ENCODE data around the gene CIAO3. TPM values are rescaled to one million over a fixed set of nuclear protein-coding genes. Genes with fewer than 3 reads are reported as not detected.
A peak's percentile ranks its signal among the peaks of the same experiment; 100 is the strongest.

The CIAO3 gene
- total RNA-seq, 4 donors from 2014 or later, result 35.2 to 110 (median 52.0) TPM

GRCh38 chr16:685967-686366 lies 54.8 kb downstream of the CIAO3 start:
- no peaks in the 10 kb centered on the region for H3K9me3 ChIP-seq
- peaks cover 73% of the 10 kb centered on the region for H3K4me1 ChIP-seq
- no peaks in the 10 kb centered on the region for H3K27me3 ChIP-seq
- WGBS, result 80% methylated on average over 3 of the region's 10 CpGs
- H3K36me3 ChIP-seq, result peaks cover 32% of the 10 kb centered on the region
- no peak overlapping the region for H3K27ac ChIP-seq
- DNase-seq (ENCODE audit: low spot score in 2 of 2), result no peak
- no peak overlapping the region for H3K4me3 ChIP-seq
- TF ChIP-seq POLR2AphosphoS5 (IDR thresholded peaks at IDR 0.05) (no peak), EP300 (IDR thresholded peaks at IDR 0.05) (no peak), CTCF (IDR thresholded peaks at IDR 0.05) (no peak), POLR2A (IDR thresholded peaks at IDR 0.05) (no peak)

GRCh38 chr16:684961-685696 lies 55.7 kb downstream of the CIAO3 start:
- Histone ChIP-seq H3K27me3 (no peaks in the 10 kb centered on the region), H3K4me3 (peak overlapping the region; percentile 68), H3K27ac (no peak overlapping the region), H3K4me1 (peaks cover 69% of the 10 kb centered on the region), H3K36me3 (peaks cover 32% of the 10 kb centered on the region), H3K9me3 (no peaks in the 10 kb centered on the region)
- no peak for DNase-seq (ENCODE audit: low spot score in 2 of 2)
- TF ChIP-seq CTCF (IDR thresholded peaks at IDR 0.05), result no peak
- TF ChIP-seq POLR2A (IDR thresholded peaks at IDR 0.05), result no peak
- TF ChIP-seq EP300 (IDR thresholded peaks at IDR 0.05), result no peak
- no peak for TF ChIP-seq POLR2AphosphoS5 (IDR thresholded peaks at IDR 0.05)
- 83% methylated on average over 46 of the region's 61 CpGs for WGBS

DNA sequence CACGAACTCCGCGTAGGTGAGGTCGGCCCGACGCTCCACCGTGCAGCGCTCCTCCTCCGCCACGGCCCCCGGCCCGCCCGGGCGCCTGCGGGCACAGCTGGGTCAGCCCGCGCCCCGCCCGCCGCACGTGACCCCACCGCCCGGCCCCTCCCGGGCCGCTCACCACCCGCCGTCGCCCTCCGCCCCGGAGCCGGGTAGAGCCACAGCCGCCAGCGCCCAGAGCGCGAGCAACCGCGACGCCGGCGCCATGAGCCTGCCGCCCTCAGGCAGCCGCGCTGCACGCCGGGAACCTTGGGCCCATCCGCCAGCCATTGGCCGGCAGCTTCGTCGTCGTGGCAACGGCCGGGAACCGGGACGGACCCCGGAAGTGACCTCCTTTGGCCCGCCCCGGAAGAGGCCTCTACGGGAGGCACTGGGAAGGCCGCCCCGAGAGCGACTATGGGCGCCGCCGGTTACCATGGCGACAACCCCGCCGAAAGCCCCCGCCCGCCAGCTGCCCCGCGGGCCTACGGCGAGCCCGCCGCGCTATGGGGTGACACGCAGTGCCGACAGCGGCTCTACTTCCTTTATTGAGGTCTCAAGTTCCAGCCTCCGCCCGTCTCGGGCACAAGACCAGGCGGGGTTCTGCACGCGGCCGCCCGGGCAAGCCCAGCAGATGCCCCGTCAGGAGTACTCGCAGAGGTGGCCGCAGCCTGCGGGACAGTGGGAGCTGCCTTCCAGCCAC lies 56.6 kb downstream of the CIAO3 start, which contains the start of gene JMJD8:
TSS of gene JMJD8 (minus strand) at position 264 of the 724 bp plus-strand sequence. CDS start at position 249, 15 bp downstream.
- Histone ChIP-seq H3K4me1 (peaks cover 72% of the 10 kb centered on the region), H3K9me3 (no peaks in the 10 kb centered on the region), H3K36me3 (peaks cover 32% of the 10 kb centered on the region), H3K27me3 (no peaks in the 10 kb centered on the region), H3K27ac (peak within 1 kb of the TSS; percentile 82), H3K4me3 (peak within 1 kb of the TSS; percentile 68)
- no CpG with 5 or more reads among the region's 91 CpGs for WGBS
- peak; percentile 98 for DNase-seq (ENCODE audit: low spot score in 2 of 2)
- no peak for TF ChIP-seq EP300 (IDR thresholded peaks at IDR 0.05)
- no peak for TF ChIP-seq CTCF (IDR thresholded peaks at IDR 0.05)
- TF ChIP-seq POLR2AphosphoS5 (IDR thresholded peaks at IDR 0.05), result peak in 2 of 3 donors; percentile 36 to 95
- TF ChIP-seq POLR2A (IDR thresholded peaks at IDR 0.05), result peak in 1 of 2 donors; percentile 40

DNA sequence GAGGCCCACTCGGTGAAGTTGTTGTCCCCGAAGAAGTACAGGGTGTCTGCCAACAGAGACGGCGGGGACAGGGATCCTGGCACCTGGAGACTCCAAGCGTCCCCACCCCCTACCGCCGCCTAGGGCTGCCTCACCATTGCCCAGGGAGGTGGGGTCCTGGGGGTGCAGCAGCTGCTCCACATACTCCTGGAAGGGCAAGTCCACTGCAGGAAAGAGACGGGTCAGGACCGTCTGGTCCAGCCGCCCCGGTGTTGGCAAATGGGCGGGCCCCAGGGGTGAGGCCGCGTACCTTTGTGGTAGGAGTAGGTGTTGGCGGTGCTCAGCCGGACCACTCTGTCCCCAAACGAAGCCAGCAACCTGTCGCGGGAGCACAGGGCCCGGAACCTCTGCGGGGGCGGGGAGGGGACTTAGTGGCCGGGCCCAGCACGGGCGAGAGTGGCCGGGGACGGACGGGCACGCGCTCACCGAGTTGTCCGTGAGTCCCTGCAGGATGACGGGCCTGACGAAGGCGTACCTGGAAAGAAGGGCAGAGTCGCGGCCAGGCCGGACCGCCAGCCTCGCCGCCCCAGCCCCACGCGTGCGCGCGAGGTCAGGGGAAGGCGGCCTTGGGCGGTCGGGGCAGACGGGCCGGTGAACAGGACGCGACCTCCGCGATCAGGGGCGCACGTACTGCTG lies 57.3 kb downstream of the CIAO3 start:
- Histone ChIP-seq H3K27ac (peak overlapping the region; percentile 82), H3K36me3 (peaks cover 32% of the 10 kb centered on the region), H3K9me3 (no peaks in the 10 kb centered on the region), H3K4me3 (peak overlapping the region; percentile 68), H3K27me3 (no peaks in the 10 kb centered on the region), H3K4me1 (peaks cover 72% of the 10 kb centered on the region)
- 66% methylated on average over 8 of the region's 57 CpGs for WGBS
- DNase-seq (ENCODE audit: low spot score in 2 of 2), result peak in 1 of 2 donors; percentile 74
- TF ChIP-seq POLR2AphosphoS5 (IDR thresholded peaks at IDR 0.05) (no peak), CTCF (IDR thresholded peaks at IDR 0.05) (no peak)

All from suprapubic skin (tissue), 4 donors.